ENCODE results near the gene MGAT3. TPM values are rescaled to one million over a fixed set of nuclear protein-coding genes. Genes with fewer than 3 reads are reported as not detected.

MGAT3 gene
- total and polyA plus RNA-seq, 2 of the 13 experiments (the other 11 are each of a cell fraction or from before 2014, with no cell fraction given), result 0.11 to 0.15 TPM

GRCh38 chr22:39532215-39533073 is 75.6 kb downstream of the MGAT3 start, which contains the start of gene RPS19BP1 (continued):
- TF ChIP-seq GLMP (CRISPR knock-in tag; IDR thresholded peaks at IDR 0.05; ENCODE audit: borderline replicate concordance) (no peak), ZNF235 (CRISPR knock-in tag; IDR thresholded peaks at IDR 0.05; ENCODE audit: borderline replicate concordance) (peak; percentile 74; the same call in 1 of the 2 replicates), ZBTB49 (CRISPR knock-in tag; IDR thresholded peaks at IDR 0.05; ENCODE audit: borderline replicate concordance) (no peak), ZNF350 (CRISPR knock-in tag; IDR thresholded peaks at IDR 0.05; ENCODE audit: borderline replicate concordance, low read depth) (peak; percentile 67; the same call in 1 of the 2 replicates), PPARG (CRISPR knock-in tag; conservative IDR thresholded peaks at IDR 0.05) (0 out of 2 replicates have a peak, but pooled peaks have one; percentile 39), ELF3 (CRISPR knock-in tag; IDR thresholded peaks at IDR 0.05) (peak; percentile 78), ZBTB10 (CRISPR knock-in tag; IDR thresholded peaks at IDR 0.05; ENCODE audit: borderline replicate concordance) (no peak), ZNF570 (CRISPR knock-in tag; IDR thresholded peaks at IDR 0.05; ENCODE audit: borderline replicate concordance) (no peak), HNF4A (CRISPR knock-in tag; IDR thresholded peaks at IDR 0.05) (no peak), DRAP1 (CRISPR knock-in tag; IDR thresholded peaks at IDR 0.05) (peak; percentile 80), ZNF678 (CRISPR knock-in tag; IDR thresholded peaks at IDR 0.05) (no peak), NFAT5 (CRISPR knock-in tag; IDR thresholded peaks at IDR 0.05) (0 out of 2 replicates have a peak, but pooled peaks have one; percentile 73), MYPOP (CRISPR knock-in tag; IDR thresholded peaks at IDR 0.05) (no peak), MTA1 (CRISPR knock-in tag; IDR thresholded peaks at IDR 0.05; ENCODE audit: borderline replicate concordance) (peak; percentile 53; the same call in 1 of the 2 replicates)
